ELR (cell line): ENCODE results near the gene FKBP1B.
"Not testable (repeated sequence)": the region's sequence is repeated elsewhere in the genome, so short reads cannot be mapped to it uniquely, and the experiment has no call there.

ENCODE experiments used
- DNase-seq: peaks from one replicate; pipeline ENCODE4 v3.0.0-alpha.2; 2015; ENCODE audit warnings: low read depth

FKBP1B gene

DNA sequence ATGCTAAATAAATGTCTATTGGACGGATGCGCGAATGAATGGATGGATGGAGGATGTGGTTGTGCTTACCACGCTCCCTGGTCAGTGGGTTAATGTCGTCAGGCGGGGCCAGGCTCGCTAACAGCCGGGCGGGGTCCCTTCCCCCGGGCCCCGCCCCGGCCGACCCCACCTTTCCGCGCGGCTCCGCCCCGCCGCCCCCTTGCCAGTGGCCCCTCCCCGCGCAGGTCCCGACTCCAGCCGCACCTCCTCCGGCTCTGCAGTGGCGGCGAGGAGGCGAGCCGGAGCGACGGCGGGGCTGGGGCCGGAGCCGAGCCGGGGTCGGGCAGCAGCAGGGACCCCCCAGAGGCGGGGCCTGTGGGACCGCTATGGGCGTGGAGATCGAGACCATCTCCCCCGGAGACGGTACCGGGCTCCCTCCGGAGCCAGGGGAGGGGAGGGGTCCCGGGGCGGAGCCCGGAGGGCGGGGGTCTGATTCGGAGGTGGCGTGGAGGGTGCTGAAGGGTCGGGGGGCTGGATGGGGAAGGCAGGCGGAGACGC is at the start of gene FKBP1B:
Gene FKBP1B, plus strand, starts transcription at position 257 of the 537 bp plus-strand sequence. Its CDS starts 109 bp downstream, at position 366.
- DNase-seq = peak; percentile 83

DNA sequence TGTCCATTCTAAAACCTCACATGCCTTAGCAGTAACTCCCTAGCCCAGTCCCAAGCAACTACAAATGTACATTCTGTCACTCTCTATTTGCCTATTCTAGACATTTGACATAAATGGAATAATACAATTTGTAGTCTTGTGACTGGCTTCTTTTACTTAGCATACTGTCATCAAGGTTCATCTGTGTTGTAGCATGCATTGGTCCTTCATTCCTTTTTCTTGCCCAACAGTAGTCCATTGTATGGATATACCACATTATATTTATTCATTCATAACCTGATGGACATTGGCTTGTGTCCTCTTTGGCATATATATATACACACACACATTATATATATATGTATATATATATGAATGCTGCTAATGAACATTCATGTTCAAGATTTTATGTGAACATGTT is 41.8 kb upstream of the FKBP1B start:
- DNase-seq = no peak

DNA sequence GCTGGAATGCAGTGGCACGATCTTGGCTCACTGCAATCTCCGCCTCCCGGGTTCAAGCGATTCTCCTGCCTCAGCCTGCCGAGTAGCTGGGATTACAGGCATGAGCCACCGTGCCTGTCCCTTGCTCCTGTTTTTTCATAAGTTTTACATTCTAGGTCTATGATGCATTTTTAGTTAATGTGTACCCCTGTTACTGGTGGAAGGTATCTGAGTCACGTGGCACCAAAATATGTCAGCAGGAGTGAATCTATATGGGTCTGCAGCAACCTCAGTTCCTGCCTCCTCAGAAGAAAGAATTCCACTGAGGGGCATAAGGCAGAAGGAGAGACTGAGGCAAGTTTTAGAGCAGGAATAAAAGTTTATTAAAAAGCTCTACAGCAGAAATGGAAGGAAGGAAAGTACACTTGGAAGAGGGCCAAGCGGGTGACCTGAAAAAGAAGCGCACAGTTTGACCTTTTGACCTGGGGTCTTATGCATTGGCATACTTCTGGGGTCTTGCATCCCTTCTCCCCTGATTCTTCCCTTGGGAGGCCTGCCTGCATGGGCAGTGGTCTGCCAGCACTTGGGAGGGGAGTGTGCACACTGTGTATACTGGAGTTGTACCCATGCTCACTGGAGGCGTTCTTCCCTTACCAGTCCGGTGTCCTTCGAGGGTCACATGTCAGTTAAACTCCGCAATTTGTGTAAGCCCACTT is 40.7 kb upstream of the FKBP1B start:
- no peak for DNase-seq

DNA sequence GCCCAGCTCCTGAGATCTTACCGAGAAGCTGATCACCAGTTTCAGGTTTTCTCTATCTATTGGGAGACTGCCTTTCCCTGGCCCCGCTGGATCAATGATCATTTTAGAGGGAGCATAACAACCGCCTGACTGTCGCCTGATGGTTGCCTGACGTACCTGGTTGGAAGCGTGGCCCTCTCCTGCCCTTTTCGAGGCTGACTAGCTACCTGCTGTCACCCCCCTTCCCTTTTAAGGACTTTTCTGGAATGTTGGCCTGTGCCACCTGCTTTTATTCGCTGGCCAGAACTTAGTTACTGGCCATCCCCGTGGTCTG is 40.2 kb upstream of the FKBP1B start:
- no peak for DNase-seq

DNA sequence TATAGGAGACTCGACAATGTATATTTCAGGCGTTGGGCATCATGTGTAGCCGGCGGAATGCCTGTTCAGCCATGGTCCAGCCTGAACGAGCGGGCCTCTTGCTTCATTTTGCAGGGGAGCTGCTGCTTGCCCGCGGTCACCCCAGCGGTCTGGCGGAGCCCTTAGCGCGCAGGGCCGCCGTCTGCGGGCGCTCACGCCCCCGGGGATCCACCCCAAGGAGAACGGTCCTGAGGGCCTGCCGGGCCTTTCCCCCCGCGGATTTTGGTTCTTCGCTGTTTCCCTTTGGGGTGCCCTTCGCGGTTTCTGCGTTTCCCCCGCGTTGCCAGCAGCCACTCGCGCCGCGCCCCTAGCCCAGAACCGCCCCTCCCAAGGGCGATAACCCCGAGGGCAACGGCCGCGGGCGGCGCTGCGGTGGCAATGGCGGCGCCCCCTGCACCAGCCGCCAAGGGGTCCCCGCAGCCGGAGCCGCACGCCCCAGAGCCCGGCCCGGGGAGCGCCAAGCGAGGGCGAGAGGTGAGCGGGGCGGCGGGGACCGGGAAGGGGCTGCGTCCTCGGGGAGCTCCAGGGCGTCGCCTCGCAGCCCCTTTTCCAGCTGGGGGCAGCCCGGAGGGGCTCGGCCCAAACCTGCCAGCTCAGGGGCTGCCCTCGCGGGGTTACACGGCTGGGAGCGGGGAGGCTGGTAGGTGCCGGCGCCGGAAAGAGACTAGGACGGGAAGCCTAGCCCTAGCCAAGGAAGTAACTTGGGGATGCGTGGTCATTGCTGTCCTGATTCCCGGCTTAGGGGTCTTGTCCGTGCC is 39.7 kb upstream of the FKBP1B start, which contains the start of gene MFSD2B:
Gene MFSD2B, plus strand, starts transcription at position 406 of the 797 bp plus-strand sequence. Its CDS starts 12 bp downstream, at position 418.
- no peak for DNase-seq

DNA sequence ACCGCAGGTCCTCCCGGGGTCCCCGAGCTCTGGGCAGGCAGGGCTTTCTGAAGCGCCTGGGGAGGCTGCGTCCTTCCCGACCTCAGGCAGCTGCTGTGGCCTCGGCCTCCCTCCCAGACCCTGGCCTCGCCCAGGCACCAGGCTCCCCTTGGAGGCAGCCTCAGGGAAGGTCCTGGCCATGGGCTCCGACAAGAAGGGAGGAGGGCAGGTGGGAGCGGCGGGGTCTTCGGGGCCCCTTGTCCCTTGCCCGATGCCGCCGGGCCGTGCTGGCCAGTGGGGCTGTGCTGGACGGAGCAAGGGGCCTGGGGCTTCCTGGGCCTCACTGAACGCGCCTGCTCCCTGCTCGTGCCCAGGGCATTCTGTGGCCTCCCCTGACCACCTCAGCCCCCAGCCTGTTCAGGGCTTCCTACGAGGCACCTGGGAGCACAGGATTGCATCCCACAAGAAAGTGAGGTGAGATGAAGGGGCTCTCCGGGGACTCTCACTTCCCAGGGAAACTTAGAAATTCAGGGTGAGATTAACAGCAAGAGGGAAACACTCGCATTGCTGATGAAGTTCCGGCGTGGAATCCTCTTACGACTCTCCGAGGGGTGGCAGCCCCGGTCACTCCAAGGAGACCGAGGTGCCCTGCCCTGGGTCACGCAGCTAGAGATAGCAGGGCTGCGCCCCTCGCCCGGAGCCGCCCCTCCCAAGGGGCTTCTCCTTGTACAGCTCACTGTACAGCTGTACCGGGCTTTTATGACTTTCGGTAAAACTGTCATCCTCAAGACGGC is 38.9 kb upstream of the FKBP1B start:
- DNase-seq = no peak

DNA sequence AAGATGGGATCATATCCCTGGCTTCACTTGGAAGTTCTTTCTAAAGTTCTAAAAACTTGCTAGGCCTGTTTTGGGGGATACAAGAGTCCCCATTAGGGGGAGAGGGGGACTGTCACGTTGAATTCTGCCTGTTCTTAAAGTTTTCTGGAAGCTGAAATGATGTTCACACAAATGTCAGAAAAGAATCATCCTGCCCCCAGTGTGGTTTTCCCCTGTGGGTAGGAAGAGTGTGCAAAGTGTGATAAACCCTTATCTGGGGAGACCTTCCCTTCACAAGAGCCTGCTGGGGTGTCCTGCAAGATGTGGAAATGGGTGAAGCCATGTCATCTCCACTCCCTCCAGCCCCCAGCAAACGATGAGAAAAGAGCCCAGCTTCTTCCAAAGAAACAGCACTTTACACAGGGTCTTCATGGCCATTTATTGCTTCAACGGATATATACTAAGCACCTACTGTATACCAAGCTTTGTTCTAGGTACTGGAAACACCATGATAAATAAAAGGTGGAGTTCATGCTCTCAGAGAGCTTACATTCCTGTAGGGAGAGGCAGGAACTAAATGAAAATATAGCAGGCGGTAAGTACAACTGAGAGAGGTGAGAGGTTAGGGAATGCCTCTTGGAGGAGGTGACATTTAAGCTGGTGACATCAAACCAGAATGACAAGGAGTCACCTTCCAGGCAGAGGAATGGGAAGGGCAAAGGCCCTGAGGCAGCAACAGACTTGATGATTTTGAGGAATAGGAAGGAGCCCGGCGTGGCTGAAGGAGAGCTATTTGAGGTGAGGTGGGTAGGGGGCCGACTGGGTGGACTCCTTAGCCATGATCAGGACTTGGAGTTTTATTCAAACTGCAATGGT is 38.1 kb upstream of the FKBP1B start:
- DNase-seq = no peak

DNA sequence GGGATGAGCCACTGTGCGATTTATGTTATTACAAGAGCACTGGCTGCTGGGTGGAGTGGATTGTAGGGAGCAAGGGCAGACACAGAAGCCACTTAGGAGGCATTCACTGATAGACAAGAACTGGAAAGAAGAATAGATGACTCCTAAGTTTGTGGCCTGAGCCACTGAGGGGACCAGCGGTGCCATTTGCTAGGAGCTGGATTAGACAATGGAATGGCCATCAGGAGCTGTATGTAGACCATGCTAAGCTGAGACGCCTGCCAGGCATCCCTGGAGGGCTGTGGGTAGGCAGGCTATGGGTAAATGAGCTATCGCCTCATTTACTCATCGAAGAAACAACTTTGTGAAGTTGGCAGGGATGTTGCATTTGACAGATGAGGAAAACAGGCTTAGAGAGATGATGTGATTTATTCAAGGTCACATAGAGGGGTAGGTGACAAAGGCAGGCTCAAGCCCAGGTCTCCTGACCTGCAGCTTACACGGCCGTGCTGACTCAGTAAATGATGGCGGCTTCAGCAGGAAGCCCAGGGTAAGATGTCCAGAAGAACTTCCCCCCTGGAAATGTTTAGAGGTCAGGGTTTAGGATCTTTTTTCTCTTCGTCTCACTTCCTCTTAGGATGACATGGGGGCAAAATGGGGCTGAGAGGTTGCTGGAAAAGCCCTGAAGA is 36.9 kb upstream of the FKBP1B start:
- DNase-seq = no peak

DNA sequence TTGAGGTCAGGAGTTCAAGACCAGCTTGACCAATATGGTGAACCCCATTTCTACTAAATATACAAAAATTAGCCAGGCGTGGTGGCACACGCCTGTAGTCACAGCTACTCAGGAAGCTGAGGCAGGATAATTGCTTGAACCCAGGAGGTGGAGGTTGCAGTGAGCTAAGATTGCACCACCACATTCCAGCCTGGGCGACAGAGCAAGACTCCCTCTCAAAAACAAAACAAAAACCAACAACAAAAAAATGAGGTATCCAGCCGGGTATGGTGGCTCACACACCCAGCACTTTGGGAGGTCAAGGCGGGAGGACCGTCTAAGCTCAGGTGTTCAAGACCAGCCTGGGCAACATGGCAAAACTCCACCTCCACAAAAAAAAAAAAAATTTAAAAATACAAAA is 34.6 kb upstream of the FKBP1B start:
- DNase-seq = not testable (repeated sequence)

DNA sequence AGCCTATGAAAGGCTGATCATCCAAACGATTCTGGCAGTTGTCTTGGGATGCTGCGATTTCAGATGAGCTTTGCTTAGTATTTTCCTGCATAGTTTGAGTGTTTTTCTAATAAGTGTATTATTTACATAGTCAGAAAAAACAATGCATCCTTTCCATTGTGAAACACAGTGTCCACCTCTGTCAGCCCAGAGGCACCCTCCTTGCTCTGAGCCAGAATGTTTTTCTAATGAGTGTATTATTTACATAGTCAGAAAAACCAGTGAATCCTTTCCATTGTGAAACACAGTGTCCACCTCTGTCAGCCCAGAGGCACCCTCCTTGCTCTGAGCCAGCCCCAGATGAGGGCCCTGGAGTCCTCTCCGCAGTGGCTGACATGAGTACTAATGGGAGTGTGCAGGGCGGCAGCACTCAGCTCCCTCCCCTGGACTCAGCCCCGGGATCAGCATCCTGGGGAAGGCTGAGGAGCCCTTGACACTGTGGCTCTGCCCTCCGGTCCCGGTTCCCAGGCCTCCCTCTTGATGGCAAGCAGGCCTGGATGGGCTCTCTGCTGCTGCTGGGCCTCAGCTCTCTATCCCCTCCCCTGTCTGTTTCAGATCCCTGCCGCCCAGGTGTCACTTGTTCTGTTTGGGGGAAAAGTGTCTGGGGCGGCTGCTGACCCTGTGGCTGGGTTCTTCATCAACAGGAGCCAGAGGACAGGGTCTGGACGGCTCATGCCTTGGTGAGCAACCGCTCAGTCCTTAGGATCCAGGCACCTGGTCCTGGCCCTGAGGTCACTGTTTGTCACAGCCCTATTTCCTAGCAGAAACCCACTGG is 33.8 kb upstream of the FKBP1B start:
- peak; percentile 97 for DNase-seq

DNA sequence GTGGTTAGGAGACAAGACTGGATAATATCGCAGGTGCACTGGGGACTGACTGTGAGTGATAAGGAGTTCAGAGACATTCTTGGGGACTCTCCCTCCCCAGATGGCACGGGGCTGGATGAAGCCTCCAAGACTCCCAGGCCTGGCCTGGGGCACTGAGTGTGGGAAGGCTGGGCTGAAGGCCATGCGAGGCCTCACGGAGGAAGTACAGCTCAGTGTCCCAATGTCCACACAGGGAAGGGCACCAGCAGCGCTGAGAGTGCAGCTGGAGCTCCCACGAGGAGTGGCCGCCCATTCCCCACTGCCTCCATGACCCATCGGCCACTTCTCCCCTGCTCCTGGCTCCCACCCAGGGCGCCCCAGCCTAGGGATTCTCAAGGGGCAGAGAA is 33.2 kb upstream of the FKBP1B start:
- peak; percentile 34 for DNase-seq

DNA sequence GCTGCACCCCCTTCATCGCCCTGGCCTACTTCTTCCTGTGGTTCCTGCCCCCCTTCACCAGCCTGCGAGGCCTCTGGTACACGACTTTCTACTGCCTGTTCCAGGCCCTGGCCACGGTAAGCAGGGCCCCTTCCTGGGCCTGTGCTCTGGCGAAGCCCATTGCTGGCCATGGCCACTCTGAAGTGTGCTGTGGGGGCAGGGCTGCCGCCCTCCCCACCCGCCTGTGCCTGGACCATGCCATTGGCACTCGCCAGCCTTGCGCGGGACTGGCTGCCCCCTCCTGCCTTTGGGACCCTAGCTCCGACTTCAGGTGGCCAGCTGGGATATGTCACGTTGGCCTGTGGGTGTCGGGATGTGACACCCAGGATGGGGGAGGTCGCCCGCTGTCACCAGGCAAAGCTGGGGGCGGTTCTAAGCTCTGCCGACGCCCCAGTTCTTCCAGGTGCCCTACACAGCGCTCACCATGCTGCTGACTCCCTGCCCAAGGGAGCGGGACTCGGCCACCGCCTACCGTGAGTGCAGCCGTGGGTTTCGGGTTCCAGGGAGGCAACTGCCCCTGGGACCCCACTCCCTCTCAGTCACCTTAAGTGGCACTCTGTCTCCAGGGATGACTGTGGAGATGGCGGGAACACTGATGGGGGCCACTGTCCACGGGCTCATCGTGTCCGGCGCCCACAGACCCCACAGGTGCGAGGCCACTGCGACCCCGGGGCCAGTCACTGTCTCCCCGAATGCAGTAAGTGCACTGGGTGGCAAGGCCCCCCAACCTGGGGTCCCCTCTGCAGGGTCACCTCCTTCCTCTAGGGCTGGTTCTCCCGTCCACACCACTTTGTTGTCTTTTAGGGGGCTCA is 32.5 kb upstream of the FKBP1B start:
- DNase-seq = no peak

DNA sequence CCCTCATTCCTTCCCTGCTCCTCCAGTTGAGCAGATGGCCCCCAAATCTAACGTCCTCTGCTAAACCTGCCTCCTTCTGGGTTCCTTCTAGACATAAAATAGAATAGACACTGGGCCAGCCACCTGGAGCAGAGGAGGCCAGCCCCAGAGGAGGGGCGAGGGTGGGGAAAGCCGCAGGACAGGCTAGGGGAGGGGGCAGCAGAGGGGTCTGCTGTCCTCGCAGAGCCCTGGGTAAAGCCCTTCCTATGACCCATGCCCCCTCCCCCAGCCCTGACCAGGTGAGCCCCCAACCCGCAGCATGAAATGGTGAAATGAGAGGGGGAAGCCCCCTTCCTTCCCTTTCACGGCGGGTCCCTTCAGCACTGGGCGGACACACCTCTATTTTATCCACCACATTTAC is 31.8 kb upstream of the FKBP1B start:
- DNase-seq = no peak

DNA sequence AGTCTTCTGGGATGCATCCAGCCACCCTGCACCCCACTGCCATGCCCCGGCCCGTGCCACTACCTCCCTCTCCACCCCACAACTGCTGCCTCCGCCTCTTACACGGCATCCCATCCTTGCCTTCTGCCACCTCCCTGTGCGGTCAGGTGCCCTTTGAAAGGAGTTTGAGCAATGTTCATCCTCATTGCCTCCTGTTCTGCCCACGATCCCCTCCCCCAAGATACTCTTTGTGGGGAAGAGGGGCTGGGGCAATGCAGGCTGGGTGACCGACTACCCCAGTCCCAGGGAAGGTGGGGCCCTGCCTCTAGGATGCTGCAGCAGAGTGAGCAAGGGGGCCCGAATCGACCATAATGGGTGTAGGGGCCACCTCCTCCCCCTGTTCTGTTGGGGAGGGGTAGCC is 31.3 kb upstream of the FKBP1B start:
- no peak for DNase-seq

DNA sequence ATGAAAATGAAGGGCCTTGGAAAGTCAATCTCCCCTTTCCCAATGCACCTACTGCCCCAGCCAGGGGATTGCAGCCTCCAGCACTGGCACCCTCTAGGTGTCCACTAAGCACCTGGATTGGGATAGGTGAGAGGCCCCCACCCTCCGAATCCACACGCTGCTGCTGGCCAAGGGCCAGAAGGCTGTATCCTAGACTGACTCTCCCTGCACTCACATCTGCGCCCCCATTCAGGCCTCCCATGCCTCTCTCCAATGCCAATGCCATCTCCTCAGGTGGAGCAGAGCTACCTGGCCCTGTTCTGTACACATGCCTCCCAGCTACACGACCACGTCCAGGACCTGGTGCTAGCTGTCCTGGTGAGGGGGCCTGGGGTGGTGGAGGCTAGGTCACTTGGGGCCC is 29.8 kb upstream of the FKBP1B start:
- DNase-seq = no peak

DNA sequence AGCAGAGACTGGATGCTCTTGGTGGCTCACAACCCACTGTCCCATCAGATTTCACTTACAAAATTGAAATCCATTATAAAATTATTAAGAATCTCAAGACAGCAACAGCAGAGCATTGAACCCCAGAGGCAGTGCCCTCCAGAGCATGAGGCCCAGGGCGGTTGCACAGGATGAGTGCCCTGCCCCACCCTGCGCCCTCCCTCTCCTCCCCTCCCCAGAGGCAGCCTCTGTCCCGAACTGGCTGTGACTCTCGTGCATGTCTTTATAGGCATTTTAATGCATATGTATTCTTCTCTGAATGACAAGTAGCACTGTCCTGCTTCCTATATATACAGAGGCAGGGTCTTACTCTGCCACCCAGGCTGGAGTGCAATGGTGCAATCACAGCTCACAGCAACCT is 29.3 kb upstream of the FKBP1B start:
- DNase-seq = no peak

DNA sequence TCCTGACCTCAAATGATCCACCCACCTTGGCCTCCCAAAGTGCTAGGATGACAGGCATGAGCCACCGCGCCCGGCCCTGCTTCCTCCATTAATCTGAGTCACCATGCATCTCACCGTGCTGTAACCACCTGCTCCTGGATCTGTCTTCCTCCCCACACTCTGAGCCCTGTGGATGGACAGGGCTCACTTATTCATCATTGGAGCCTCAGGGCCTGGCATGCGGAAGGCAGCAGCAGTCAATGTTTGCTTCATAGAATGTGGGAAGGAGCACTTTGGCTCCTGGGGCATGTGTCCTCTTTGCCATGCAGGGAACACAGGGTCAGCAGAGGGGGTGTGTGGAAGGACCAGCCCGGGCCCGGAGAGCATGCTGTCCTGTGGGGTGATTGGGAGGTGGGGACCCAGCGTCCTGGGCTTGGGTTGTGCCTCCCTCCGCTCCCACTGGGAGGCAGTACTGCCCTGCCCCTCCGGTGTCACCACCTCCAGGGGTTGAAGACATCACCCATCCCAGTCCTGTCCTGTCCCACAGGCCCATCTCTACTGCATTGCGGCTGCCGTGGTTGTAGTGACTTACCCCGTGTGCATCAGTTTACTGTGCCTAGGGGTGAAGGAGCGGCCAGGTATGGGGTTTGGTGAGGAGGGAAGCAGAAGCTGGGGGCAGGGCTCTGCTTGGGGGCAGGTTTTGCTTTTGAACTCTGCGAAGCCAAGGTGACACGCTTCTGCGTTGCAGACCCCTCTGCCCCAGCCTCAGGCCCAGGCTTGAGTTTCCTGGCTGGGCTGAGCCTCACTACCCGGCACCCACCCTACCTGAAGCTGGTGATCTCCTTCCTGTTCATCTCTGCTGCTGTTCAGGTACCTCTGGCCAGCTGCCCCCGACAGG is 28.2 kb upstream of the FKBP1B start:
- DNase-seq = peak; percentile 76

DNA sequence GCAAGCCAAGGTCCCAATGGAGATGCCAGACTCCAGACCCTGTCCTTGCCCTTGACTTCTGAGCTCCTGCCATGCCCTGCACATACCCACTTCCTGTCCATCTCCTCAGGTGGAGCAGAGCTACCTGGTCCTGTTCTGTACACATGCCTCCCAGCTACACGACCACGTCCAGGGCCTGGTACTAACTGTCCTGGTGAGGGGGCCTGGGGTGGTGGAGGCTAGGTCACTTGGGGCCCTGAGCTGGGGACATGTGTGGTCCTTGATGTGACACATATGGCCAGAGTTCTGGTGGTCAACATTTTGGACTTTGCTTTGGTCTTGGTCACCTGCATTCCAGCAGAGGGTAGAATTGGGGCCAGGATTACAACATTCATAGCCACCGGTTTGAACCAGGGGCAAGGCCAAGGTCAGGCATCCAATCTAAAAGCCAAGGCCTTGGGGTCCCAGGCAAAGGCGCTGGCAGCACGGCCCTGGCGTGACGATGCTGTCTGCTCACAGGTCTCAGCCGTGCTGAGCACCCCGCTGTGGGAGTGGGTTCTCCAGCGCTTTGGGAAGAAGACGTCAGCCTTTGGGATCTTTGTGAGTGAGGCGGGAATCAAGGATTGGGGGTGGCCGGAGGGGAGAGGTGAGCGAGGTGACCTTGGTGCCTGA is 27.1 kb upstream of the FKBP1B start:
- no peak for DNase-seq
